Activated T-cell treated with anti-CD3 and anti-CD28 coated beads for 4 hours (primary cell): ENCODE data around the gene ZNF22.

Experiments used
- DNase-seq: peaks from one replicate; pipeline ENCODE4 v3.0.0-alpha.2; 2020

ZNF22 gene

DNA sequence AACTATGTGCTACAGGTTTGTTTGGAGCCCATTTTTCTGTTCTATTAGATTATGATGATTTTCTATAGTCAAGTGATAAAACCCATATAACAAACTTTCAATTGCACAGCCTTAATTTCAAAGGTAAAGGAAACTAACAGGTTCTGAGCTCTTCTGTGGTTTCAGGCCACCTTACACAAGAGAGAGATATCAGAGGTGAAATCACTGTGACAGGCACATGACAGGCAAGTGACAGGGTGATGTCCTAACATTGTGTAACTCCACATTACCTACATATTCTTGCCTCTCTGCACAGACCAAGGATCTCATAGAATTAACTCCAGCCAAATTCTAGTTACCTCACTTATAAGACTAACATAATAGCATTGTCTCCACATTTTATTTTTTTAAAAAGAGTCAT is 35.0 kb downstream of the ZNF22 start:
- no peak for DNase-seq

DNA sequence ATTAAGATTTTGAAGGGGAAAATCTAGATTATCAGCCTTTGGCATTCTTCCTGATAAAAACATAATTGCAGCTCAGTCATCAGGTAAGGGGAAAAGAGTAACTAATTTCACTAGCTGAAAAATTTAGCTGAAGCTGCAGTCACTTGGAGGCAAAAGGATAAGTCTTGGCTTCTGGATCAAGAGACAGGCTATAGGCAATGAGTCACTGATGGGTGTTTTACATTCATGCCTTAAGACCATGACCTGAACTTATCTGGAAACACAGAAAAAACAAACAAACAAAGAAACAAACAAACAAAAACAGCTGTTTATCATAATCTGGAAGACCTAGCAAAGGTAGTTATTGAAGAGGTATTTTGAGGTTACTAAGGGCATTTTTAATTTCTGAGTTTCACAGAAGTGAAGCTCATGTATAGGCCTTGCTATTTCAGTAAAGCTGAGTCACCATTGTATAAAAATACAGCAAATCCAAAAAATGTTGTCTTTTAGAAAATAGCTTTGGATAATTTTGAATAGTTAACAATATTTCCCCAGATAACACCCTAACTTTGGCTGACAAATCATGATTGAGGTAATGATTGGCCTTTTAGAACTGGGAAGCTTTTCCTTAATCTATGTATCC is 40.3 kb downstream of the ZNF22 start:
- DNase-seq: no peak

DNA sequence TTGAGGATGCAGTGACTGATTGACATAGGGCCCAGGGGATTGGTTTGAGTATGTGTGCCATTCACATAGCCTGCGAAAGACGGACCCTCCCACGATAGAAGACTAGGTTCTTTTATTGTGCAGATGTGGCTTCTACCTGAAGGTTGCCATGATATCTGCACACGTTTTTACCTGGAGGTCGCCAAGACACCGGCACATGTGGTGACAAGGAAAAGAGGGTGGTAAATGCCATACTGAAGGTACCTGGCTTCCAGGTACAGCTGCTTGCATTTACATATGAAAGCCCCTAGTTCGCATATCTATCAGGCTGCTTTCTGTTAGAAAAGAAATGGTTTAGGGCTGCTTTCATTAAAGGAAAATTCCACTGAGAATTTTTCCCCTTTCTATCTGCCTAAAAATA is 43.6 kb downstream of the ZNF22 start:
- no peak for DNase-seq

DNA sequence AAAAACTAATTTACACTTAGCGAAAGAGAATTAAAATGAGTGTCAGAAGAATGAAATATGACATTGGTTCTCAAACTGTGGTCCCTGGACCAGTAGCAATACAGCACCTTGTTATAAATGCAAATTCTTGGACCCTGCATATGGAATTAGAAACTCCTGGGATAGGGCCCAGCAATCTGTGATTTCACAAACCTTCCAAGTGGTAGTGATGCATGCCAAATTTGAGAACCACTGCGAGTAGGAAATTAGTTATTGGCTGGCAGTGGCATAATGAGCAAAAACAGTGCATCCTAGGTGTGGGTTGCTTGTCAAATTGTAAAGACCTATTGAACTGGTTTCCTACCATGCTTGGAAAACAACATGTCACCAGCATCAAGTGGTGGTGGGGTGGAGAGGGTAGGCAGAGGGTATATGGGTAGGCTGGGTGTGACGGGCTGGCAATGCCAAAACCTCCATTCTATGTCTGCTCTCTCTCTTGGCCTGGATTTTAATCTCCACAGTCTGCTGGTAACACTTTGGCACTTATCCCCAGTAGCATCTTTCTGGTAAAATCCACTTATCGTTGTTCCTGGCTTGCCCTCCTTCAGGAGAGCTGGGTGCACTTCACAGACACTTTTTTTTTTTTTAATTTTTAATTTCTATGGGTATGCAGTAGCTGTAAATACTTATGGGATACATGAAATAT is 50.0 kb downstream of the ZNF22 start:
- DNase-seq: no peak

DNA sequence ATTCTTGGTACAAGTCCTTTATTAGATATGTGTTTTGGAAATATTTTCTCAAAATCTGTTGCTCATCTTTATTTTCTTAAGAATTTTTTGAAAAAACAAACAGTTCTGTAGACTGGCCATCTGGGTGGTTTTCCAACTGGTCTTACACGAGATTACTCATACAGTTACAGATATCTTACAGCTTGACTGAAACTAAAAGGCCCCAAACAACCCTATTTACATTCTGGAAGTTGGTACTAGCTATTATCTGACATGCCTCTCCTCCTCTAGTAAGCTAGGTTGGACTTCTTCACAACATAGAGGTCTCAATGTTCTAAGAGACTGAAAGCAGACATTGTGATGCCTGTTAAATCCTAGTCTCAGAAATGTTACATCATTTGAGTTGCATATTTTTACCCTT is 52.0 kb downstream of the ZNF22 start:
- no peak for DNase-seq

GRCh38 chr10:45053569-45054100 is 52.9 kb downstream of the ZNF22 start:
- DNase-seq: no peak
